Femur (tissue), 1 donor: ENCODE results near the gene DHX40.
A peak's percentile ranks its signal among the peaks of the same experiment; 100 is the strongest.
"Not testable (repeated sequence)": the region's sequence is repeated elsewhere in the genome, so short reads cannot be mapped to it uniquely, and the experiment has no call there.

Source experiments
- DNase-seq: peaks from one replicate; pipeline ENCODE4 v3.0.0-alpha.2; 2017

DHX40 gene

GRCh38 chr17:59565959-59566324, 532 bp downstream of the DHX40 start:
- peak; percentile 73 for DNase-seq

GRCh38 chr17:59569151-59569550, 3.7 kb downstream of the DHX40 start:
- DNase-seq, result not testable (repeated sequence)

- no peak for DNase-seq
These were observed 7.0 kb downstream of the DHX40 start for GRCh38 chr17:59572301-59572924.

GRCh38 chr17:59584168-59584567, 18.8 kb downstream of the DHX40 start:
- not testable (repeated sequence) for DNase-seq

- DNase-seq, result no peak
These were observed 34.8 kb downstream of the DHX40 start for GRCh38 chr17:59600169-59600568.

- no peak for DNase-seq
These were observed 35.7 kb downstream of the DHX40 start for GRCh38 chr17:59601130-59601529.

- DNase-seq, result no peak
These were observed 41.7 kb downstream of the DHX40 start for GRCh38 chr17:59607061-59607460.

GRCh38 chr17:59607817-59608403, 42.5 kb downstream of the DHX40 start:
- no peak for DNase-seq

- DNase-seq, result no peak
These were observed 46.1 kb downstream of the DHX40 start for GRCh38 chr17:59611503-59611902.

GRCh38 chr17:59616253-59616920, 51.0 kb downstream of the DHX40 start:
- DNase-seq, result no peak

GRCh38 chr17:59617156-59617732, 51.8 kb downstream of the DHX40 start:
- DNase-seq, result no peak

GRCh38 chr17:59619035-59619297, 53.6 kb downstream of the DHX40 start:
- DNase-seq, result no peak

GRCh38 chr17:59619298-59620063, 54.1 kb downstream of the DHX40 start, which contains the start of gene CLTC:
CLTC (plus strand) TSS chr17:59619895; CDS start chr17:59620132, 237 bp downstream.
- peak; percentile 96 for DNase-seq

GRCh38 chr17:59620064-59620359, 54.6 kb downstream of the DHX40 start:
- DNase-seq, result no peak

- DNase-seq, result peak; percentile 48
These were observed 55.3 kb downstream of the DHX40 start for GRCh38 chr17:59620518-59621259.

GRCh38 chr17:59621771-59622170, 56.4 kb downstream of the DHX40 start:
- no peak for DNase-seq

GRCh38 chr17:59623151-59623550, 57.7 kb downstream of the DHX40 start:
- no peak for DNase-seq

GRCh38 chr17:59626756-59627155, 61.3 kb downstream of the DHX40 start:
- no peak for DNase-seq

GRCh38 chr17:59627274-59627673, 61.9 kb downstream of the DHX40 start:
- DNase-seq, result no peak

- DNase-seq, result no peak
These were observed 62.4 kb downstream of the DHX40 start for GRCh38 chr17:59627770-59628171.

GRCh38 chr17:59629174-59629573, 63.8 kb downstream of the DHX40 start:
- no peak for DNase-seq

- DNase-seq, result no peak
These were observed 65.9 kb downstream of the DHX40 start for GRCh38 chr17:59631276-59631675.

GRCh38 chr17:59632398-59632797, 67.0 kb downstream of the DHX40 start:
- no peak for DNase-seq
